Activated naive CD4-positive, alpha-beta T cell treated with anti-CD3 and anti-CD28 coated beads for 36 hours (primary cell): ENCODE results near the gene TLL1. TPM values are rescaled to one million over a fixed set of nuclear protein-coding genes. Genes with fewer than 3 reads are reported as not detected.

Experiments
- CTCF ChIA-PET: fragments of 350-600 bp; sonication (Branson Sonifier 250); formaldehyde crosslinking; loops from one replicate; lab custom pipeline; 2021; ENCODE audit warnings: antibody characterized with exemption; lab: Charles Lee
- DNase-seq: peaks from one replicate; pipeline ENCODE4 v3.0.0-alpha.2; 2020
- H3K27ac Mint-ChIP-seq: one replicate; pipeline ENCODE4 v1.8.0; 2021; ENCODE audit warnings: mild to moderate bottlenecking, mixed read lengths
- H3K27me3 Mint-ChIP-seq: one replicate; pipeline ENCODE4 v1.8.0; 2021; ENCODE audit warnings: low read depth, mixed read lengths
- H3K36me3 Mint-ChIP-seq: one replicate; pipeline ENCODE4 v1.8.0; 2021; ENCODE audit warnings: low read depth, mixed read lengths
- H3K4me1 Mint-ChIP-seq: one replicate; pipeline ENCODE4 v1.8.0; 2021; ENCODE audit warnings: low read depth, mixed read lengths
- H3K4me3 Mint-ChIP-seq: one replicate; pipeline ENCODE4 v1.8.0; 2021; ENCODE audit warnings: mild to moderate bottlenecking, moderate library complexity, mixed read lengths
- H3K9me3 Mint-ChIP-seq: one replicate; pipeline ENCODE4 v1.8.0; 2021; ENCODE audit warnings: mixed read lengths
- intact Hi-C: fragments of 100-400 bp; cut with micrococcal nuclease; formaldehyde crosslinking; loops from one replicate; pipeline ENCODE4 v1.15.1; 2023
- total RNA-seq, 2 experiments: library from RNA; stranded (reverse); gene quantifications; one replicate each; pipeline ENCODE4 v1.2.3, GENCODE V29; 2021

Gene TLL1
- total RNA-seq, 2 experiments from 2014 or later: not detected

GRCh38 chr4:165964591-165964990, 91.6 kb downstream of the TLL1 start:
- H3K27ac Mint-ChIP-seq: no peak overlapping the region

GRCh38 chr4:165965503-165965902, 92.5 kb downstream of the TLL1 start:
- Mint-ChIP-seq H3K27me3 (no peaks in the 10 kb centered on the region), H3K4me3 (no peak overlapping the region), H3K4me1 (no peaks in the 10 kb centered on the region), H3K27ac (no peak overlapping the region), H3K36me3 (no peaks in the 10 kb centered on the region), H3K9me3 (peaks cover 8% of the 10 kb centered on the region)
- intact Hi-C loops: no loop called here
- CTCF ChIA-PET: no interaction called here
- DNase-seq: no peak

More at GRCh38 chr4:165964591-165964990, 91.6 kb downstream of the TLL1 start:
- peaks cover 9% of the 10 kb centered on the region for H3K9me3 Mint-ChIP-seq
- no peaks in the 10 kb centered on the region for H3K36me3 Mint-ChIP-seq
- H3K4me3 Mint-ChIP-seq: no peak overlapping the region
- intact Hi-C loops: no loop called here
- no peaks in the 10 kb centered on the region for H3K27me3 Mint-ChIP-seq
- CTCF ChIA-PET: no interaction called here
- no peaks in the 10 kb centered on the region for H3K4me1 Mint-ChIP-seq
- no peak for DNase-seq

- H3K4me3 Mint-ChIP-seq: no peak overlapping the region
- peaks cover 8% of the 10 kb centered on the region for H3K9me3 Mint-ChIP-seq
- H3K27me3 Mint-ChIP-seq: no peaks in the 10 kb centered on the region
- CTCF ChIA-PET: no interaction called here
- H3K36me3 Mint-ChIP-seq: no peaks in the 10 kb centered on the region
- no peak for DNase-seq
- H3K27ac Mint-ChIP-seq: no peak overlapping the region
- H3K4me1 Mint-ChIP-seq: no peaks in the 10 kb centered on the region
- intact Hi-C loops: no loop called here
These were observed 93.8 kb downstream of the TLL1 start for GRCh38 chr4:165966833-165967232.

- H3K36me3 Mint-ChIP-seq: no peaks in the 10 kb centered on the region
- DNase-seq: no peak
- H3K4me3 Mint-ChIP-seq: no peak overlapping the region
- peaks cover 8% of the 10 kb centered on the region for H3K9me3 Mint-ChIP-seq
- no peaks in the 10 kb centered on the region for H3K4me1 Mint-ChIP-seq
- H3K27ac Mint-ChIP-seq: no peak overlapping the region
- no peaks in the 10 kb centered on the region for H3K27me3 Mint-ChIP-seq
- CTCF ChIA-PET: no interaction called here
- intact Hi-C loops: no loop called here
These were observed 94.4 kb downstream of the TLL1 start for GRCh38 chr4:165967486-165967885.

GRCh38 chr4:165970703-165971420, 97.8 kb downstream of the TLL1 start:
- H3K4me1 Mint-ChIP-seq: no peaks in the 10 kb centered on the region
- no peak overlapping the region for H3K4me3 Mint-ChIP-seq
- DNase-seq: no peak
- CTCF ChIA-PET: no interaction called here
- no peaks in the 10 kb centered on the region for H3K36me3 Mint-ChIP-seq
- peaks cover 8% of the 10 kb centered on the region for H3K9me3 Mint-ChIP-seq
- intact Hi-C loops: no loop called here
- H3K27me3 Mint-ChIP-seq: no peaks in the 10 kb centered on the region
- no peak overlapping the region for H3K27ac Mint-ChIP-seq

- CTCF ChIA-PET: no interaction called here
- no peaks in the 10 kb centered on the region for H3K36me3 Mint-ChIP-seq
- no peaks in the 10 kb centered on the region for H3K27me3 Mint-ChIP-seq
- H3K27ac Mint-ChIP-seq: no peak overlapping the region
- intact Hi-C loops: no loop called here
- peaks cover 5% of the 10 kb centered on the region for H3K9me3 Mint-ChIP-seq
- no peak overlapping the region for H3K4me3 Mint-ChIP-seq
- no peaks in the 10 kb centered on the region for H3K4me1 Mint-ChIP-seq
- DNase-seq: no peak
These were observed 98.4 kb downstream of the TLL1 start for GRCh38 chr4:165971446-165971845.

- H3K4me3 Mint-ChIP-seq: no peak overlapping the region
- CTCF ChIA-PET: no interaction called here
These were observed 98.9 kb downstream of the TLL1 start for GRCh38 chr4:165971933-165972332.

GRCh38 chr4:165972747-165973146, 99.7 kb downstream of the TLL1 start:
- Mint-ChIP-seq H3K27ac (no peak overlapping the region), H3K4me1 (no peaks in the 10 kb centered on the region), H3K4me3 (no peak overlapping the region), H3K27me3 (no peaks in the 10 kb centered on the region), H3K9me3 (no peaks in the 10 kb centered on the region), H3K36me3 (no peaks in the 10 kb centered on the region)
- CTCF ChIA-PET: no interaction called here
- DNase-seq: no peak
- intact Hi-C loops: no loop called here

More at GRCh38 chr4:165971933-165972332, 98.9 kb downstream of the TLL1 start:
- DNase-seq: no peak
- intact Hi-C loops: no loop called here
- Mint-ChIP-seq H3K27me3 (no peaks in the 10 kb centered on the region), H3K27ac (no peak overlapping the region), H3K36me3 (no peaks in the 10 kb centered on the region), H3K4me1 (no peaks in the 10 kb centered on the region), H3K9me3 (peaks cover 2% of the 10 kb centered on the region)

GRCh38 chr4:165982934-165983333, 109.9 kb downstream of the TLL1 start:
- Mint-ChIP-seq H3K9me3 (peaks cover 1% of the 10 kb centered on the region), H3K36me3 (no peaks in the 10 kb centered on the region), H3K4me3 (no peak overlapping the region), H3K27me3 (no peaks in the 10 kb centered on the region), H3K27ac (no peak overlapping the region), H3K4me1 (no peaks in the 10 kb centered on the region)
- intact Hi-C loops: no loop called here
- no peak for DNase-seq
- CTCF ChIA-PET: interaction anchor here (0.6 kb wide), 1 partner anchor 178 kb away, joined by 4 read pairs; no protein-coding TSS in a partner anchor

- no peaks in the 10 kb centered on the region for H3K36me3 Mint-ChIP-seq
These were observed 114.1 kb downstream of the TLL1 start for GRCh38 chr4:165986956-165987698.

GRCh38 chr4:165991325-165992180, 118.5 kb downstream of the TLL1 start:
- Mint-ChIP-seq H3K36me3 (no peaks in the 10 kb centered on the region), H3K4me1 (no peaks in the 10 kb centered on the region), H3K4me3 (no peak overlapping the region), H3K9me3 (no peaks in the 10 kb centered on the region), H3K27ac (no peak overlapping the region), H3K27me3 (no peaks in the 10 kb centered on the region)
- CTCF ChIA-PET: interaction anchor here (0.6 kb wide), 1 partner anchor 1698 kb away, joined by 4 read pairs; no protein-coding TSS in a partner anchor
- DNase-seq: no peak
- intact Hi-C loops: no loop called here

More at GRCh38 chr4:165986956-165987698, 114.1 kb downstream of the TLL1 start:
- no peak for DNase-seq
- no peak overlapping the region for H3K27ac Mint-ChIP-seq
- no peak overlapping the region for H3K4me3 Mint-ChIP-seq
- CTCF ChIA-PET: interaction anchor here (0.7 kb wide), 2 partner anchors 10 to 1481 kb away, joined by 3 read pairs; no protein-coding TSS in a partner anchor
- no peaks in the 10 kb centered on the region for H3K4me1 Mint-ChIP-seq
- intact Hi-C loops: no loop called here
- H3K27me3 Mint-ChIP-seq: no peaks in the 10 kb centered on the region
- H3K9me3 Mint-ChIP-seq: peaks cover 1% of the 10 kb centered on the region

GRCh38 chr4:165992283-165992682, 119.2 kb downstream of the TLL1 start:
- H3K36me3 Mint-ChIP-seq: no peaks in the 10 kb centered on the region
- DNase-seq: no peak
- H3K9me3 Mint-ChIP-seq: no peaks in the 10 kb centered on the region
- H3K27ac Mint-ChIP-seq: no peak overlapping the region
- CTCF ChIA-PET: no interaction called here
- H3K4me3 Mint-ChIP-seq: no peak overlapping the region
- H3K27me3 Mint-ChIP-seq: no peaks in the 10 kb centered on the region
- H3K4me1 Mint-ChIP-seq: no peaks in the 10 kb centered on the region
- intact Hi-C loops: no loop called here
